ENCODE measurements around the gene ANKRD63.

ANKRD63 gene

DNA sequence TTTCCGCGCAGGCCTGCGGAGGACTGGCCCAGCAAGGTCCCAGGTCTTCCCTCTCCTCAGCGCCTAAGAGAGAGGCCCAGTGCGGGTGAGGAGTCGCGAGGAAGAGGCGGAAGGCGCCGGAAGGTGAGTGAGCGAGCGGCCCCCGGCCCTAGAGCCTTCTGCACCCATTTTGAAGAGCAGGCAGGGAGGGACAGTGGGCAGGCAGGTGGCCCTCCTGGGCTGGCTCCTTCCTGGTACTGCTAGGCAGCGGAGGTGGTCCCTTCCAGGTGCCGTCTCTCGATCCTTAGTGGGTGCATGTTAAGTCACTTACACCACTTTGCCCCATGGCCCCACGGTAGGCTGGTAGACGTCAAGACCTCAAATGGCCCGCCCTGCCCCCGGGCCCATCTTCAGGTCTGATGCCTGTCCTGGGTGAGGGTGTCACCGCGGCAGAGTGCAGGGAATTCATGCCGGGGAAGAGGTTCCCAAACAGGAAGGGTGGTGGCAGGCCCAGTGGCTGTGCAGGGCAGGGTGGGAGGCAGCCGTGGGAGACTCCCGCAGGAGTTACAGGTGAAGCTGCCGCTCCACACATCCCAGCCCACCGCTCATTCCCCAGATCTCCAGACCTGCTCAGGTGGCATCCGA lies 29.6 kb downstream of the ANKRD63 start:
- H3K4me3 ChIP-seq (ENCODE audit: low read depth, low read length): peak overlapping the region; percentile 40
- TF ChIP-seq, protein P1, sequence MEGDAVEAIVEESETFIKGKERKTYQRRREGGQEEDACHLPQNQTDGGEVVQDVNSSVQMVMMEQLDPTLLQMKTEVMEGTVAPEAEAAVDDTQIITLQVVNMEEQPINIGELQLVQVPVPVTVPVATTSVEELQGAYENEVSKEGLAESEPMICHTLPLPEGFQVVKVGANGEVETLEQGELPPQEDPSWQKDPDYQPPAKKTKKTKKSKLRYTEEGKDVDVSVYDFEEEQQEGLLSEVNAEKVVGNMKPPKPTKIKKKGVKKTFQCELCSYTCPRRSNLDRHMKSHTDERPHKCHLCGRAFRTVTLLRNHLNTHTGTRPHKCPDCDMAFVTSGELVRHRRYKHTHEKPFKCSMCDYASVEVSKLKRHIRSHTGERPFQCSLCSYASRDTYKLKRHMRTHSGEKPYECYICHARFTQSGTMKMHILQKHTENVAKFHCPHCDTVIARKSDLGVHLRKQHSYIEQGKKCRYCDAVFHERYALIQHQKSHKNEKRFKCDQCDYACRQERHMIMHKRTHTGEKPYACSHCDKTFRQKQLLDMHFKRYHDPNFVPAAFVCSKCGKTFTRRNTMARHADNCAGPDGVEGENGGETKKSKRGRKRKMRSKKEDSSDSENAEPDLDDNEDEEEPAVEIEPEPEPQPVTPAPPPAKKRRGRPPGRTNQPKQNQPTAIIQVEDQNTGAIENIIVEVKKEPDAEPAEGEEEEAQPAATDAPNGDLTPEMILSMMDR (IDR thresholded peaks at IDR 0.05; ENCODE audit: insufficient read depth, low read length, missing control alignments): no peak
- no peak for DNase-seq (ENCODE audit: low read depth, low spot score)
- ChIA-PET POLR2A (interaction anchor here (0.6 kb wide), 1 partner anchor 10 kb away, joined by 3 read pairs; no protein-coding TSS in a partner anchor), CTCF (interaction anchor here (1.8 to 19.1 kb wide), 3 partner anchors 11 to 22 kb away, joined by 6 to 419 read pairs (median 7); partner anchors contain the start of gene PAK6)

DNA sequence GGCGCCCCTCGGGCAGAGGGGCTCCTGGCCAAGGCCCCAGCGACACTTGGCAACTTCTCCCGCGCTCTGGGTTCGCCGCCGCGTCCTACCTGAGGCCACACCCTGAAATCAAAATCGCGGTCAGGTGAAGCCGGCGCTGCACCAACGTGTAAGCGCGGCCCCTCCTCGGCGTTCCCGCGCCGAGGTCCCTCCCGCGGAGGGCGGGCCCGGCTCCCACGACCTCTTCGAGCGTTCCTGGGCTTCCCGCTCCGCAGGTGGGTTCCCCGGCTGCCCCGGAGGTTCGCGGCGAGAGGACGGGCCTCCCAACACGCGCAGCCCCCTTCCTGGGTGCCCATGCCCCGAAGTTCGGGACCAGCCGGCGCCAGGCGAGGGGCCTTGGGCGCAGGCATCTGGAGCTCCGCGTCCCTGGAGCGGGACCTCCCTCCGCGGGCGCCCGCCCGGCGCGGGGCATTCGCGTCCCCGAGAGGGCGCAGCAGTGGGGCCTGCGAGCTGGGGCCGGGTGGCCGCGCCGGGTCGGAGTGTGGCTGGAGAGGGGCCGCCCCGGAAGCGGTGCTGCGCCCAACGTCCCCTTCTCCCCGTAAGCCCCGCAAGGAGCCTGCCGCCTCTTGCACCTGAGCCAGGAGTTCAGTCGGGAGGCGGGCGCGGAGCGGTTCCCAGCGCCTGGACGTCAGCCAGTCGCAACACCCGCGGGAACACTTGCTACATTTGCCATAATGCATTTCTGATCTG lies 30.3 kb downstream of the ANKRD63 start:
- ChIA-PET CTCF (no interaction called here), POLR2A (no interaction called here)
- TF ChIP-seq, protein P1 (IDR thresholded peaks at IDR 0.05; ENCODE audit: insufficient read depth, low read length, missing control alignments): no peak
- peak overlapping the region; percentile 40 for H3K4me3 ChIP-seq (ENCODE audit: low read depth, low read length)
- no peak for DNase-seq (ENCODE audit: low read depth, low spot score)

DNA sequence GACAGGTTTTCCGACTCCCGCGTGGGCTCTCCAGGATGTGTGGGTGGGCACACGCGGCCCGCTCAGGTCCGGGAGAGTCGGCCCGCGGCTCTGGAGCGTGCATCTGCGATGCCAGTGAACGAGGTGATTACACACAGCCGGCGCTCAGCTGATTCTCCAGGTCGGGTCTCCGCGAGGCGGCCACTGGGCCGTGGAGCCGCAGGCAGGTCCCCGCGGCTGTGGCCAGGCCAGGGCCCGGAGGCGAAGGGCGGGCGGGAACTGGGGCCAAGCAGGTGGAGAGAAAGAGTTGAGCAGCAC lies 30.8 kb downstream of the ANKRD63 start:
- ChIA-PET POLR2A (no interaction called here), CTCF (no interaction called here)
- no peak for DNase-seq (ENCODE audit: low read depth, low spot score)
- H3K4me3 ChIP-seq (ENCODE audit: low read depth, low read length): no peak overlapping the region
- TF ChIP-seq, protein P1 (IDR thresholded peaks at IDR 0.05; ENCODE audit: insufficient read depth, low read length, missing control alignments): no peak

DNA sequence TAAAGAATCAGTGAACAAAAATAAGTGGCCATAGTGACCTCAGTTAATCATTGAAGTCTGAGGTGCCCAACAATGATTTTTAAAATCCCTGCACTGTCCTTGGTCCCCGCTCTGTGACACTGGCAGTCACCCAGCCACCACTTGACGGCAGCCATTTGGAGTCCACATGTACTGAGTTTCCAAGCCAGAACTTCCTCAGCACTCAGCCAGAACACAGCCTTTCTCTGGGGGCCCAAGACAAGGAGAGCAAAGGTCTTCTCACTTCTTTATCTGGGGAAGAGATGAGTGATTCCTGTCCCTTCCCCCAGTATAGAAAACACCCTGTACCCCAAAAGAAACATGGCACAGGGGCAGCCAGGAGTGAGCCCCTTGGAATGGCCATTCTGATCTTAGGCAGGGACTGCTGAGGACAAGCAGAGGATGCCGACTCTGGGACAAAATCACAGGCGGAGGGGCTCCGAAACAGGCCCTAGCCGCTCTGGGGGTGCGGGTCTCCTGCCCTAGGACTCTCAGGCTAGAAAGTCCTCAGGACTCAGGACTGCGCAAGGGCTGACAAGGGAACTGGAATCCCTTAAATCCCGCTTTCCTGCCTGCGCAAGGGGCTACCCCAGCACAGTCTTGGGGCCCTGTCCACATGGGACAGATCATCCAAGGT lies 31.3 kb downstream of the ANKRD63 start:
- ChIA-PET CTCF (interaction anchor here (1.2 to 5.5 kb wide), 5 partner anchors 9 to 34 kb away, joined by 4 to 52 read pairs (median 5); no protein-coding TSS in a partner anchor), POLR2A (no interaction called here)
- DNase-seq (ENCODE audit: low read depth, low spot score): no peak
- no peak overlapping the region for H3K4me3 ChIP-seq (ENCODE audit: low read depth, low read length)
- TF ChIP-seq, protein P1 (IDR thresholded peaks at IDR 0.05; ENCODE audit: insufficient read depth, low read length, missing control alignments): no peak

DNA sequence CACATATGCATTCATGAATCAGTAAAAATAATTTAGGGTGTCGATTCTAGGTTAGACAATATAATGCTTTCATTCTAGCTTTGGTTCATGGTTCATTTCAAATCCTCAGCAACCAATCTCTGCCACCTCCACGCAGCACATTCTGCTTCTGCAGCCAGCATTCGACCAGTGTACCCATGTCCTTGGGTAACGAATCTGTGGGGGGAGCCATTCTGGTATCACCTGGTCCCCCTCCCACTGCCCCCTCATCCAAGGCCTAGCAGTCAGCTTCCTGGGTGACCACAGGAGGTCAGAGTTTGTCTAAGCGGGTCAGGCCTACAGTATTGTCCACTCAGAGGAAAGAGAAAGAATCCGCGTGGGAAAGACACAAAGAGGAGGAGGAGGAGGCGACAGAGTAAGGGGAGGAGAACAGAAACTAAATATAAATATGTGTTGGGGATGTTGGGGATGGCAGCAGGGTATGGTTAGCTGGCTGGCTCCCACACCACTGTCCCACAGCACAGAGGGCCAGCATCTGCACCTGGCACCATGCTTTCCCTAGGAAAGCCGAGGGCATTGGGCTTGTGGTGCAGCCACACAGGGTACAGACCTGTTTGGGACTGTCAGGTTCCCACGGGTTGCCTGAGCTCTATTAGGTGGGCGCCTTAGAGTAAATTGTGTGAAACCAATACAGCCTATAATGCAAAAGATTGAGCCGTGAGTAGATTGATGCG lies 31.9 kb downstream of the ANKRD63 start:
- TF ChIP-seq, protein P1 (IDR thresholded peaks at IDR 0.05; ENCODE audit: insufficient read depth, low read length, missing control alignments): no peak
- ChIA-PET POLR2A (no interaction called here), CTCF (interaction anchor here (1.2 to 5.5 kb wide), 6 partner anchors 10 to 33 kb away, joined by 4 to 52 read pairs (median 6); no protein-coding TSS in a partner anchor)
- DNase-seq (ENCODE audit: low read depth, low spot score): no peak
- H3K4me3 ChIP-seq (ENCODE audit: low read depth, low read length): no peak overlapping the region

Measured in AG04449 (cell line).